HT1080 (cell line): ENCODE results near the gene JAKMIP1. TPM values are rescaled to one million over a fixed set of nuclear protein-coding genes. Genes with fewer than 3 reads are reported as not detected.

Experiments
- DNase-seq: peaks from one replicate; pipeline ENCODE4 v3.0.0-alpha.2; 2015; ENCODE audit warnings: low read depth
- total RNA-seq: library from RNA; depleted of rRNA; stranded (reverse); fragments of >200 nt; shearing (Covaris generic); gene quantifications from 2 replicates; pipeline ENCODE4 v1.2.3, GENCODE V29; 2014

Gene JAKMIP1
- total RNA-seq, 1 experiment from 2014 or later = not detected

DNA sequence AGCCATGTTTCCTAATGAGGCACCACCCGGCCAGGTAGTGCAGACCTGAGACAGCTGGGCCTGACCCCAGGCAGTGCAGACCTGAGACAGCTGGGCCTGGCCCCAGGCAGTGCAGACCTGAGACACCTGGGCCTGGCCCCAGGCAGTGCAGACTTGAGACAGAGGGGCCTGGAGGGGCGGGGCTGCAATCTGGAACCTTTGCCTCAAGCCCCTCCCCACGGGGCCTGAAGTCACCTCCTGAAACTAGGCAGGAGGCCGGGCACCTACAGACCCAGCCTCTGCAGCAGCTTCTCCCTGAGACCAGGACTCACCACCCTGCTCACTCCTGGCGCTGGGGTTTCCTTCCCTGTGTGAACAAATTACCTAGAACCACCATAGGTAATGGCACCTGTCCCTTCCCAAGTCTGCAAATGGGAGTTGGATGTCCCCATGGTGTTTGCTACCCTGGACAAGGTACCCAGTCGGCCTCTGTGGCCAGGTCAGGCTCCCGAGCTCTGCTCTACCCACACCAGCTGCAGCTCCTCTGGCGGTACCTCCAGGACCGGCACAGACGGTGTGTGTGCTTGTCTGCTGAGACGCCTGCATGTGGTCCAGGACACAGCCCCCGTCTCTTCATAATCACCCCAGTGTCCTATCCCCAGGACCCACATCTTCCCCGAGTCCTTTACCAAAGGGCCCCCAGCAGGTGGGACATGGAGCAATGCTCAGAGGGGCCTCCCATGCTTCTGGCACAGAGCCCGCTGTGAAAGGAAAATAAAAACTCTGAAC is 129.0 kb downstream of the JAKMIP1 start:
- DNase-seq = no peak

DNA sequence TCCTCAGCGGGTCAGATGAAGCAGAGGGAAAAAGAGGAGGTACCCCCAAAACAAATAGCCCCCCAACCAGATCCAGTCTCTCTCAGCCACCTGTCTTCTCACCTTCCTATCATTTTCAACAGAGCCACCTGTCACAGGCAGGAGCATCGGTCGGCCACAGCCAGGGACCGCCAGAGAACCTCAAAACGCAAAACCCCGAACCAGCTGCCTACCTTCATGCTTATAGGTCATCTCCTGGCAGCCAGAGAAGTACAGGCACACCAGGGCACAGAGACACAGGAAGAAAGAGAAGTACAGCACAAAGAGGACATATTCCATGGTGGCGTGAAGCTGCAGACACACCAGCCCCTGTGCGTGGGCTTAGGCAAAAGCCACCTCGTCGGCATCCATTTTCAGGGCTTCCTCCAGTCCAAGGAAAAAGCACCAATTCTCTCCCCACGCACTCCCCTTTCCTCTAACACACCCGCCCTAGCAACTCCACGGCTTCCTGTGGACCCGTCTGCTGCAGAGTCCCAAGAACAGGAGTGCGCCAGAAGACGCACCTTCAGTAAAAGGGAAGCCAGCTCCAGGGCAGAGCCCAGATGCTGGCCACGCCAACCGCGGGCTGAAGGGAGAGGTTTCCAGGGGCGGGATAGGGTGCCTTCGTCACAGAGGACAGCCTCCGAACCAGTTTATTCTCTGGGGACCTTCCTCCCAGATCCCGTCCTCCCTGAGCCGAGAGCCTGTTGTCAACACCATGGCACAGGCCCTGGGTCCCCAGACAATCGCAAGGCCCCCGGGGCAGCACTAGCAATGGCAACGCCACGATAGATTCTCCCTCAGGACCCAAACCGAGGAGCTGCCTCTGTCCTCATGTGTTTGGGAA is 130.3 kb downstream of the JAKMIP1 start:
- no peak for DNase-seq

DNA sequence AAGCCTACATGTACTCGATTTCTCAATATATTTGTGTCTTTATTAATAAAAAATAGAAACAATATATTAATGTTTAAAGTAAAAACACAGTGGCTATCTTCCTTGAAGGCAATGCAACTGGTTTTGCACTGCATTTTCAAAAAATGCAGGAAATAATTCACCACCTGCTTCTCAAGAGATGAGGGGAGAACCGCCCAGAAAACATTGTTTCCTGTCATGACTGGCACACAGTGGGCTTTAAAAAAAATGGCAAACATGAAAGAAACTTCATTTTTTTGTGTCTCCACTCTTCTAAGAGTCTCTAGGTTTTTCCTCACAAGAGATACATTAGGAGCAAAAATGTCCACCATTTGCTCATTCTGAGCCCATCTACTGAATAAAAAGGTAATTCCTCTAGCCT is 131.4 kb downstream of the JAKMIP1 start:
- no peak for DNase-seq

DNA sequence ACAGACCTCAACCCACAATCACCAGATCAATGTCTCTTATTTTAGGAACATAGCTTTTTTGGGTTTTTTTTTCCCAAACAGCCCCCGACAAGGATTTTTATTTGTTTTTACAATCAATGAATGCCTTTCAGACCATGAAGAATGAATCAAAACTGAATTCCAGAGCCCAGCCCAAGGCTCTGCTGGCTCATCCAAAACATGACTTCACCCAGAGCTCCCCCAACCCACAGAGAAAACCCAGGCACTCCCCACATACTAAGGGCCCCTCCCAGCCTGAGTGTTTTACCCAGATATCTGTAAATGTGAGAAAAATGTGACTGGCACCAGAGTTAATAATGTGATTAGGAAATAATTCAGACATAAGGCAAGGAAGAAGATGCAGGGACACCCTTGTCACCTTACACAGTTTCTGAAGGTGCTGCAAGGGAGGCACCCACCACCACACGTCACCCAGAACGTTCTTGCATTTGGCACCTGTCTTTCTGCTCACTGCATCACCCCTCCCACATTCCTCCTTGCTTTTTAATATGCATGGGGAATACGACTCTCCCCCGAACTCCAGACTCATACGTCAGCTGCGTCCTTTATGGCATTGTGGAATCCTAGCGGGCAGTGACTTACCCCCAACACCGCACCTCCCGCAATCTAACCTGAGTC is 134.3 kb downstream of the JAKMIP1 start:
- no peak for DNase-seq

DNA sequence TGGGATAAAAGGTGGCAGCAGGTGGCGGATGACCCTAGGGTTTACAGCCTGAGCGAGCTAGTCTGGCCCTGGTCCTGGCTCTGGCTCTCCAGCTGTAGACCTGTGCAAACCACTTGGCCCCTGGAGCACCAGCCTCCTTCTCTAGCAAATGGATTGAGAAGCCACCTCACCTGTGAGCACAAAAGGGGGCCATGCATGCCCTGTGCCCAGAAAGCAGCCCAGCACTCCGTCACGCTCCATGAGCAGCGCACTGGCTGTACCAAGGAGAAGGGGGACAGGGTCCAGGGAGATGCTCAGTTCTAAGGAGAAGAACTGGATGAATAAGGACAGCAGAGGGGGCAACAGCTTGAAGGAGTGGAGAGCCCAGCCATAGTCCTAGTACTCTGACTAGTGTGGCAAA is 135.2 kb downstream of the JAKMIP1 start:
- DNase-seq = no peak

DNA sequence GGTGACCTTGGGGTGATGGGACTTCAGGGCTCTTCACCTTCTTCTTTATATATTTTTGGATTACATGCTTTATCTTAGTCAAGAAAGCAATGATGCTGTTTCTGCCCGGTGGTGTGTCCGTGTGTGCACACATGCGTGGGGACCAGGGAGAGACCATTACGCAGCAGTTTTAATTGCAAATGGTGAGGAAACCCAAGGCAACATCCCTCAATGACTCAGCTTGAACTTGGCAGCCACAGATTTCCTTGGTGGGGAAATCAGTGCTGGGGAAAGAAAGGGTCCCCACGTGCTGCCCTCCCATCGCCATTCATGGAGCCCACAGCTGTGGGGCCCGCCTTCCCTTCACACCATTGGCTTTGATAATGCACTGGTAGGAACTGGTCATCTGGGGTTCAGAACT is 136.0 kb downstream of the JAKMIP1 start:
- no peak for DNase-seq

DNA sequence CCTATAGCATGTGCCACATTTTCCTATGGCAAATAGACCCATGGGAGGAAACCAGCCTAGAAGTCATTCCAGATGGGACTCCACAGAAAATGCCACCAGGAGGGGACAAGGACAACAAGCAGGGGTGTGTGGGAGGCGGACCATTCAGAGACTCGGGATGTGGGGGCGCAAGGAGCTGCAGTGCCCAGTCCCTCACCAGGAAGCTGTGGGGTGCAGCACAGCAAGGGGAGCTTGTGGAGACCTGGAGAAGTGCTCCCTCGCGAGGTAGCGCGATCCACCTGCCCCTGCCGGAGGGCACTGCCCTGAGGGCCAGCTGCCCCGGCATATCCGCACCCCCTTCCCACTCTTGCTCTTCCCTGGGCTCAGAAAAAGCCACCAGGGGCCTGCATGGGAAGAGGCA is 136.7 kb downstream of the JAKMIP1 start:
- DNase-seq = no peak

DNA sequence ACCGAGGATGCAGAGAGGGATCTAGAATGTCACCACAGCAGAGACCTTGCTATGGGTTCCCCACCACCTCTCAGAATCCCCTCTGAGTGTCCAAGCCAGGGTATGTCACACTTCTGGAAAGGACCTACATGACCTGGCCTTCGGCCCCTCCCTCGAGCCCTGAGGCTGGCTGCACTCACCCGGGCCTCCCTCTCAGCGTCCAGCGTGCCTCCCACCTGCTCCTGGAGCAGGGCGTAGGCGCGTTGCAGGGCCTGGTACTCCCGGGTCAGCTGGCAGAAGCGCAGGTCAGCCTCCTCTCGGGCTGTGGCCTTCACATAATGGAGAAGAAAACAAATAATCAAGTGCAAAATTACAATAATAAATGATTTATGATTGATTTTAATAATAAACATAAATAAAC is 138.2 kb downstream of the JAKMIP1 start:
- DNase-seq = no peak

DNA sequence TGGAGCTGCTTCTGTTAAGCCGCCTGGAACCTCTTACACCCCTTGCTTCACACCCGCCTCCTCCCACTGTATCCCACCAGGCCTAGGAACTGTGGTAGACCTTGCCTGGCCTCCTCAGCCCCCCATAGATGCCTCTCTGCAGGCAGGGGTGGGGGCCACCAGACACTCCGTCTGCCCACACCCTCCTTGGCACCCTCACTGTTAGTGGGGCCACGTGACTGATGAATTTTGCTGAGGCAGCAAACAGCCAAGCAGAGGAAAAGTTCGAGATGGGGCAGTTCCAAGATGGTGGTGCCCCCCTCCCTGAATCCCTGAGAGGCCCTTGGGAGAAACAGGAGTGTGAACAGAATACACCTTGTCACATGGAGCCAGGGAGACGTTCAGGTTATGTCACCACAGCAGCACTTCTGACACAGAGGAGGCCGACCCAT is 141.0 kb downstream of the JAKMIP1 start:
- DNase-seq = no peak

DNA sequence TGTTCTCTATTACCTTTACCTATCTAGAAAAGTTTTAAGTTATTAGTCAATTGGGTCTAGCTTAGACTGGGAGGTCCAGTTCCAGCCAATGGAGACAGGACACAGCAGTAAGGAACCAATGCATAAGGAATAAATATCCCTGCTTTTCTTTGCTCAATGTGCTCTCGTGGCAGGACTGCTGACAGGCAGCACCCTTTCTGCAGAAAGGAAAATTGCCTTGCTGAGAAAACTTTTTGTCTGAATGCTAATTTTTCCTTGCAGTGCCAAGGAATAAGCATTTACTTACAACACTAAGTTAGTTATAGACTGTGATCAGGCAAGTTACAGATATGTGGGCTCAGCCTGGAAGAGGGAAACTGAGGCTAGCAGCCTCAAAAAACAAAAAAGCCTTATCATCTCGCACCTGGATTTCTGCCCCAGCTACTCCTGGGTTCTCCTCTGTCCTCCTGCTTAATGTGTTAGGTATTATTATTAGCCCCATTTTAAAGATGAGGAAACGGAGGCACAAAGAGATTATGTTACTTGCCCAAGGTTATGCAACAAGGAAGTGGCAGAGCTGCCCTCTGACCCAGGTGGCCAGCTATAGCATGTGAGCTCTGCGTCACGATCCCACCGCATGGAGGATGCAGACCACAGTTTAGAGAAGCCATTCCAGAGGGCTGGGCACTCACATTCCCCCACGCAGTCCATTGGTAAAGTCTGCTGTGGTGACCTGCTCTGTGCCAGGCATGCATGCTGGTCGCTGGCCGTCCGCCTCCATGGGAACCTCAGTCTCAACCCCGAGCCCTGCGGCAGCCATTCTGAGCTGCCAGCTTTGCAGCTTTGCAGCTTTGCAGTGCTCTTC is 141.6 kb downstream of the JAKMIP1 start:
- no peak for DNase-seq

DNA sequence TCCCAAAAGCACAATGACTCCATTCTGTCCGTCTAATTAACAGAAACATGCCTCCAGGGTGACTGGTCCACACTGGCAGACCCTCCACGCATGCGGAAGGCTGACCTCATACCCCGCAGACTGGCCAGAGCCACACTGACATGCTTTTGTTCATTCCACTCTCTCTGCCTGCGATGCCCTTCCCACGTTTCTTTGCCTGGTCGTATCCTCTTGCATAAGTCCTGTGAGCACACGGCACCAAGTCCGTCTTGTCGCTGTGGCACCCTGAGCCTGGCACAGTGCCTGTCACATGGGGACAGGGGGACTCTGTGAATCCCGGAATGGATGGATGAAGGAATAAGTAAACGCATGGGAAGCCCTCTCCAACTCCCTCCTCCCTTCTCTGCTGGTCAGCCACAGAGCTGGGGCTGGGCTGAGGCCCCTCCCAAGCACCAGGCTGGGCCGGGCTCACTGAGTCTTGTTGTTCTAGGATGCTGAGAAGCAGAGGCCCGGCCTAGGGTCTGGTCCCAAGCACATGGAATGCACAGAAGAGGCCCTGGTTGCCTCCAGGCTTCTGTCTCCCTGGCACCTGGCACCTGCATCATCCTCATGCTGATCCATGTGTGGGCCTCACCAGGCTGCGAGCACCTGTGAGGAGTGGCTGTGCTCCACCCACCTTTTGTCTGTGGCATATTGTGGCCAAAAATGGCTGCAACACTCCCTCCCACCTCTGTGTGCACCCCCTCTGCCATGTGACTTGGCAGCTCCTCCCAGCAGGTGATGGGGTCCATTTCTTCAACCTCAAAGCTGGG is 143.2 kb downstream of the JAKMIP1 start:
- DNase-seq = no peak

DNA sequence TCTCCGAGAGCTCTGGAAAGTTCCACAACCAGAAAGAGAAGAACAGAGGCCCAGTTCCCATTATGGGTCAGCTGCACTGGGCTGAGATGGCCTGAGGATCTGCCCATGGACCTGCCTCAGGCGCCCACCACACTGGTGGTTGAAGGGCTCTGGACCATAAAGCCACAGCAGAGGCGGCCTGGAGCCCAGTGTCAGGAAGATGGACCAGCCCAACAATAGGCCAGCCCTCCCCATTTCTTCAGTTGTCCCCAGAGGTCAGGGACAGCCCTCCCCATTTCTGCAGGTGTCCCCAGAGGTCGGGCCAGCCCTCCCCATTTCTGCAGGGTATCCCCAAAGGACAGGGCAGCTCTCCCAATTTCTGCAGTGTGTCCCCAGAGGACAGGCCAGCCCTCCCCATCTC is 144.9 kb downstream of the JAKMIP1 start:
- no peak for DNase-seq

DNA sequence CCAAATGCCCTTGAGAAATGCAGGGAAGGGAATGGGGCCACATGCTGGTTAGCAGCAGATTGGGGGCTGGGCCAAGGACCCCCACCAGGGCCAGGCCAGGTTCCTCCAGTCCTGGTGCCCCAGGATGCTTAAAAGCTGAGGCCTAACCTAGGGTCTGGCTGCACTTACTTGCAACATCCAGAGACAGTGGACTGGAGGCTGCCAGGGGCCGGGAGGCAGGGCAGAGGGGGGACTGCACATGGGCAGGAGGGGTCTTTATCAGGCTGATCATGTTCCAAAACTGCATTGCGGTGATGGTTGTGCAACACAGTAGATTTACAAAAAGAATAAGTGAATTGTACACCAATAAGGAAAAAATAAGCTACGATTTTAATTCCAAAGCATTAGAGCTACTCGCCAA is 145.3 kb downstream of the JAKMIP1 start:
- no peak for DNase-seq

DNA sequence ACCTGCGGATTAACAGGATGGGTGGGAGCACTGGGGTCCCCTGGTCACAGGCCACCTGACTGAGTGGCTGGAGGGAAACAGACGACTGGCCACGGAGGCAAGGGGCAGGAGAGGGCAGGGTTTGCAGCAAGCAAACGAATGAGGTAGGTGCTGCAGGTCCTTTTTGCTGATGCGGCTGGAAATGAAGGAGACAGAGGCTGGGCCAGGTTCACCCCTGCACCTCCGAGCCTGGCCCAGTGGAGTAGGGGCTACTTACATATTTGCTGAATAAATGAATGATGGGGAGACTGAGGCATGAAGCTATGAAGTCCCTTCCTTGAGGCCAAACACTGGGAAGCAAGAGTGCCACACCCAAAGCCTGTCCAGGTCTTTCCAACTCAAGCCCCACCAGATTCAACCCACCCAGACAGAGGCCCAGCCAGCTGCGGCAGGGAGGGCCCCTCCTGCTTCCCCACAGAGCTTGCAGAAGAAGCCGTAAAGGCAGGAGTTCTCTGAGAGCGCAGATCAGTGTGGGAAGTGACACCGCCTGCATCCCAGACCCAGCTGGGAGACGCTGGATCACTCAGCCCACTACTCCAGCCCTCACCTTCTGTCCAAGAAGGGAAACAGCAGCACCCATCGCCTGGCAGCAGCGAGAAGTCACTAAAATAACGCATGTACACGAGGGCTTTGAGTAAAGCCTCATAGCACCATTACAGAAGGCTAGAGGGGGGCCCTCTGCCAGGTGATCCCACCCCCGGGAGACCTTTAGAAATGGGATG is 146.0 kb downstream of the JAKMIP1 start:
- DNase-seq = no peak

DNA sequence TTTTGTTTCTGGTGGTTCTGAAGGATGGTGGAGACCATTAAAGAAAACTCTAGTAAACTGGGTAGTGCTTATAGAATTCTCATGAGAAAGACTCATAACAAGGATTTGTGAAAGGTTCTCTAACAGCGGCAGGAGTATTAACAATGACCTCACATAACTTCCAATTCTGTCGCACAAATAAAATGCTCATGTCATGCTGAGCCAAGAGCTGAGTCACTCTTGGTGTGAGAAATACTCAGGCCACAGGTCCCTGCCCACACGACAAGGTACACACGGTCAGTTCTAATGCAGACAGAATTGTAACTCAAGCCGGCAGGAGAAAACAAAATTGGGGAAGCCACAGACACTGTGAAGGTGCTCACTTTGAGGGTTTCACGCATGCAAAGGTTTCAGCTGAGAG is 147.7 kb downstream of the JAKMIP1 start:
- no peak for DNase-seq

DNA sequence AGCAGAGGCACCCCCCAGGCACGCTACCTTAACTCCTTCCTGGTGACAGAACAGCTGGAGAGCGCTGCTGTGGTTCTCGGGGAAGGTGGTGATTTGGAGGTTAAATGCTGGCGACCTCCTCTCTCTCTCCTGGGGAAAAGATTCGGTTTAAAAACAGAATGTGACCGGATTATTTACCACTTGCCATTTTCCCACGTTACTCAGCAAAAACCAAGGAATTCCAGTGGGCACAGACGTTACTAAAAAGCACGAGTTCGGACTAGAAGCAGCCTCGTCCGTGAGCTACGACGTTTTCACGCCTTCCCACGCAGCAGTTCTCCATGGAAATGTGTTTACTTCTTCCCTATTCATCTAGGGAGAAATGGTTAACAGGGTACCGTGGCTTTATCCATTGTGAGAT is 149.8 kb downstream of the JAKMIP1 start:
- DNase-seq = no peak

DNA sequence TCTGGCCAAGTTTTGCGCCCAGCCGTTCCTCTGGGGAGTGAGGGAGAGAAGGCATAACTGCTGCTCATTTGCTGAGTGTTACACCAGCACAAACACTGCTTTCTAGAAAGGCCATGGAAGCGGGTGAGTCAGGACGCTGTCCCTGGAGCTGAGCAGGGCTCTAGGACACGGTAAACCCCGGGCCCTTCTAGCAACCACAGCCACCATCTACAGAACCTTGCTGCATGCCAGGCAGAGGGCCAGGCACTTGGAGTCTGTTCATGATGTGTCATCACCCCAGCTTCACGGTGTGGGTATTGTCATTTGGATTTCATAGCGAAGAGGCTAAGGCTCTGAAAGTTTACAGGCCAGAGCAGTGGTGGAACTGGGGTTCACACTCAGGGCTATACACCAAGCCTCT is 150.4 kb downstream of the JAKMIP1 start:
- peak; percentile 10 for DNase-seq

DNA sequence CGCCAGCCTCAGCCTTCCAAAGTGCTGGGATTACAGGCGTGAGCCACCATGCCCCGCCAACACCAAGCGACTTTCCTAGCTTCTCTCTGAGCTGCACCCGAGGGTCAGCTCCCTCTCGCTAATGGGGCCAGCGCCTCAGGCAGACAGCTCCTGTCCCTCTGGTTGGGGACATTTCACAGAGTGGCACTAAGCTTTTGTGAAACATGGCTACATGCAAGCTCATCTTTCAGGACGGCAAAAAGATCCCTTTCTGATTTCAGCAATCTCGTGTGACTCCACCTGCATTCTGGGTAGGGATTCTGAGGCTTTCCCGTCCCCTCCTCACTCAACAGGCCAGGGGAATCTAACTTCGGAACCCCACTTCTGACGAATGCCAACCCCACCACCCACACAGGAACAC is 151.1 kb downstream of the JAKMIP1 start:
- DNase-seq = no peak

DNA sequence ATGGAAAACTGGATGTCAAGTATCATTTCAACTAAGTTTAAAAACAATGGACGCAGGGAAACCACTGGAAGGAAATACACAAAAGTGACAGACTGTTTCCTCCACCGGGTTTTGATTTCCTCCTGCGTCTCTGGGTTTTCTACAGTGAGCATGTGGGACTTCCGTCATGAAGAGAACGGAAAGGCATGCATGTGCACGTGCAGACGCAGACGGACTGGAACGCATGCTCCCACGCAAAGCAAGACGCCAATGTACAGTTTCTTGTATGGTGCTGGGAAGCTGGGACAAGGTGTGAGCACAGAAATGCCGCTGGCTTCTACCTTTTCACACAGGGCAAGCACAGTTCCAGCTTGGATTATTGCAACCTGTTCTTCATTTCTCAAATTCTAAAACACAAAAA is 151.8 kb downstream of the JAKMIP1 start:
- DNase-seq = no peak
